ENCODE data around the gene MBD6. TPM values are rescaled to one million over a fixed set of nuclear protein-coding genes. Genes with fewer than 3 reads are reported as not detected.

MBD6 gene
- total RNA-seq, 8 experiments from 2014 or later: 5.5 to 37.5 (median 9.7) TPM

GRCh38 chr12:57571926-57572762 lies 49.5 kb downstream of the MBD6 start:
- Histone ChIP-seq H3K4me1 (replicated peaks in 1 of 2) (no peaks in the 10 kb centered on the region), H3K4me3 (no peak overlapping the region), H3K27ac (no peak overlapping the region)
- in situ Hi-C loops (cut with MboI; ENCODE audit: low pct_unique_long_range_greater_than_20kb in 2 of 9, low sequenced_read_pairs in 9 of 9, unreplicated experiment in 9 of 9): no loop called here
- ATAC-seq (replicated peaks in 6 of 8): no peak
- 0 to 100% (median 82%) methylated on average over 1 to 8 of the region's 12 CpGs; no CpG with 5 or more reads in 3 of the 10 experiments for WGBS, 10 experiments

GRCh38 chr12:57574795-57575194 lies 52.2 kb downstream of the MBD6 start:
- in situ Hi-C loops (cut with MboI; ENCODE audit: low pct_unique_long_range_greater_than_20kb in 2 of 9, low sequenced_read_pairs in 9 of 9, unreplicated experiment in 9 of 9): no loop called here
- H3K27ac ChIP-seq: no peak overlapping the region
- H3K4me1 ChIP-seq (replicated peaks in 1 of 2): no peaks in the 10 kb centered on the region
- H3K4me3 ChIP-seq: no peak overlapping the region
- ATAC-seq (replicated peaks in 6 of 8): no peak
- 33 to 100% (median 85%) methylated on average over 1 to 8 of the region's 10 CpGs; no CpG with 5 or more reads in 2 of the 10 experiments for WGBS, 10 experiments

GRCh38 chr12:57575771-57576612 lies 53.4 kb downstream of the MBD6 start:
- Histone ChIP-seq H3K4me1 (replicated peaks in 1 of 2) (no peaks in the 10 kb centered on the region), H3K27ac (no peak overlapping the region), H3K4me3 (no peak overlapping the region)
- in situ Hi-C loops (cut with MboI; ENCODE audit: low pct_unique_long_range_greater_than_20kb in 2 of 9, low sequenced_read_pairs in 9 of 9, unreplicated experiment in 9 of 9): no loop called here
- whole genome bisulfite sequencing, 10 experiments: 33 to 100% (median 87%) methylated on average over 1 to 9 of the region's 12 CpGs; no CpG with 5 or more reads in 3 of the 10 experiments
- ATAC-seq (replicated peaks in 6 of 8): no peak

- Histone ChIP-seq H3K4me3 (no peak overlapping the region), H3K4me1 (replicated peaks in 1 of 2) (no peaks in the 10 kb centered on the region), H3K27ac (no peak overlapping the region)
- 56 to 100% (median 79%) methylated on average over 1 to 7 of the region's 9 CpGs; no CpG with 5 or more reads in 1 of the 10 experiments for WGBS, 10 experiments
- in situ Hi-C loops (cut with MboI; ENCODE audit: low pct_unique_long_range_greater_than_20kb in 2 of 9, low sequenced_read_pairs in 9 of 9, unreplicated experiment in 9 of 9): no loop called here
- no peak for ATAC-seq (replicated peaks in 6 of 8)
These were observed 54.1 kb downstream of the MBD6 start for GRCh38 chr12:57576613-57577160.

GRCh38 chr12:57577981-57578758 lies 55.5 kb downstream of the MBD6 start:
- 66 to 100% (median 80%) methylated on average over 1 to 8 of the region's 12 CpGs; no CpG with 5 or more reads in 1 of the 10 experiments for whole genome bisulfite sequencing, 10 experiments
- no peak for ATAC-seq (replicated peaks in 6 of 8)
- H3K4me3 ChIP-seq: no peak overlapping the region
- H3K4me1 ChIP-seq (replicated peaks in 1 of 2): no peaks in the 10 kb centered on the region
- no peak overlapping the region for H3K27ac ChIP-seq
- in situ Hi-C loops (cut with MboI; ENCODE audit: low pct_unique_long_range_greater_than_20kb in 2 of 9, low sequenced_read_pairs in 9 of 9, unreplicated experiment in 9 of 9): no loop called here

GRCh38 chr12:57579011-57579410 lies 56.4 kb downstream of the MBD6 start:
- no peaks in the 10 kb centered on the region for H3K4me1 ChIP-seq (replicated peaks in 1 of 2)
- no peak overlapping the region for H3K27ac ChIP-seq
- in situ Hi-C loops (cut with MboI; ENCODE audit: low pct_unique_long_range_greater_than_20kb in 2 of 9, low sequenced_read_pairs in 9 of 9, unreplicated experiment in 9 of 9): no loop called here
- ATAC-seq (replicated peaks in 6 of 8): no peak
- H3K4me3 ChIP-seq: no peak overlapping the region
- WGBS, 10 experiments: 60 to 100% (median 92%) methylated on average over 1 to 2 of the region's 2 CpGs; no CpG with 5 or more reads in 3 of the 10 experiments

Other genes starting within 250 kb of the MBD6 start
- gene R3HDM2, start 91.8 kb upstream of the MBD6 start, total RNA-seq: 10 to 100 TPM; 14.7 to 75.2 (median 31.6) TPM
- under 1 TPM; 0.14 to 0.85 (median 0.22) TPM for gene INHBC, start 88.0 kb upstream of the MBD6 start, total RNA-seq
- 10 to 100 TPM in 2 of 8 experiments, 1 to 10 TPM in 3, under 1 TPM in 3; 0.41 to 19.9 (median 2.6) TPM for gene INHBE, start 67.5 kb upstream of the MBD6 start, total RNA-seq
- 1 to 10 TPM in 7 of 8 experiments, under 1 TPM in 1; 0.66 to 8.3 (median 3.2) TPM for gene GLI1, start 63.0 kb upstream of the MBD6 start, total RNA-seq
- 1 to 10 TPM in 5 of 8 experiments, under 1 TPM in 3; 0.45 to 6.2 (median 2.0) TPM for gene ARHGAP9, start 43.0 kb upstream of the MBD6 start, total RNA-seq
- 100 to 1,000 TPM; 133 to 437 (median 224) TPM for gene MARS1, start 34.8 kb upstream of the MBD6 start, total RNA-seq
- 100 to 1,000 TPM in 5 of 8 experiments, 10 to 100 TPM in 3; 31.9 to 244 (median 136) TPM for gene DDIT3, start 2.3 kb upstream of the MBD6 start, total RNA-seq
- gene DCTN2, start 24.4 kb downstream of the MBD6 start, total RNA-seq: 100 to 1,000 TPM; 104 to 184 (median 161) TPM
- 100 to 1,000 TPM in 1 of 8 experiments, 10 to 100 TPM in 4, 1 to 10 TPM in 2, under 1 TPM in 1; 0.91 to 111 (median 60.5) TPM for gene KIF5A, start 27.2 kb downstream of the MBD6 start, total RNA-seq
- 10 to 100 TPM; 12.5 to 29.4 (median 21.4) TPM for gene PIP4K2C, start 68.4 kb downstream of the MBD6 start, total RNA-seq
- 10 to 100 TPM in 7 of 8 experiments, 1 to 10 TPM in 1; 2.8 to 79.9 (median 62.7) TPM for gene DTX3, start 82.0 kb downstream of the MBD6 start, total RNA-seq
- gene ARHGEF25, start 88.6 kb downstream of the MBD6 start, total RNA-seq: 10 to 100 TPM; 16.1 to 28.5 (median 17.9) TPM
- gene B4GALNT1, start 110.4 kb downstream of the MBD6 start, total RNA-seq: 10 to 100 TPM in 5 of 8 experiments, 1 to 10 TPM in 1, under 1 TPM in 2; 0.61 to 34.3 (median 19.4) TPM
- gene OS9, start 171.3 kb downstream of the MBD6 start, total RNA-seq: 100 to 1,000 TPM in 6 of 8 experiments, 10 to 100 TPM in 2; 94.0 to 297 (median 134) TPM
- 10 to 100 TPM in 4 of 8 experiments, 1 to 10 TPM in 2, under 1 TPM in 2; 0.31 to 13.8 (median 8.8) TPM for gene AGAP2, start 215.9 kb downstream of the MBD6 start, total RNA-seq
- gene TSPAN31, start 222.2 kb downstream of the MBD6 start, total RNA-seq: 10 to 100 TPM; 19.8 to 38.6 (median 24.4) TPM
- gene CDK4, start 229.5 kb downstream of the MBD6 start, total RNA-seq: 100 to 1,000 TPM in 4 of 8 experiments, 10 to 100 TPM in 4; 43.4 to 146 (median 95.5) TPM
- 10 to 100 TPM in 7 of 8 experiments, 1 to 10 TPM in 1; 1.7 to 23.0 (median 17.0) TPM for gene MARCHF9, start 232.3 kb downstream of the MBD6 start, total RNA-seq
- 1 to 10 TPM in 5 of 8 experiments, under 1 TPM in 3; 0.76 to 3.5 (median 1.6) TPM for gene CYP27B1, start 244.3 kb downstream of the MBD6 start, total RNA-seq
- gene METTL1, start 249.3 kb downstream of the MBD6 start, total RNA-seq: 10 to 100 TPM in 7 of 8 experiments, 1 to 10 TPM in 1; 8.6 to 33.2 (median 15.8) TPM
- 10 to 100 TPM in 3 of 8 experiments, 1 to 10 TPM in 5; 1.5 to 15.0 (median 6.6) TPM for gene EEF1AKMT3, start 249.8 kb downstream of the MBD6 start, total RNA-seq